GM19328 (cell line): ENCODE measurements around the gene OGT.
"Not testable (repeated sequence)": the region's sequence is repeated elsewhere in the genome, so short reads cannot be mapped to it uniquely, and the experiment has no call there.

Source experiments
- ATAC-seq: cut with Tn5 transposase; IDR thresholded peaks from one replicate; pipeline ENCODE4 v1.9.1; 2021; ENCODE audit warnings: mild to moderate bottlenecking, moderate library complexity; ENCODE audit not compliant: unreplicated experiment

OGT gene

DNA sequence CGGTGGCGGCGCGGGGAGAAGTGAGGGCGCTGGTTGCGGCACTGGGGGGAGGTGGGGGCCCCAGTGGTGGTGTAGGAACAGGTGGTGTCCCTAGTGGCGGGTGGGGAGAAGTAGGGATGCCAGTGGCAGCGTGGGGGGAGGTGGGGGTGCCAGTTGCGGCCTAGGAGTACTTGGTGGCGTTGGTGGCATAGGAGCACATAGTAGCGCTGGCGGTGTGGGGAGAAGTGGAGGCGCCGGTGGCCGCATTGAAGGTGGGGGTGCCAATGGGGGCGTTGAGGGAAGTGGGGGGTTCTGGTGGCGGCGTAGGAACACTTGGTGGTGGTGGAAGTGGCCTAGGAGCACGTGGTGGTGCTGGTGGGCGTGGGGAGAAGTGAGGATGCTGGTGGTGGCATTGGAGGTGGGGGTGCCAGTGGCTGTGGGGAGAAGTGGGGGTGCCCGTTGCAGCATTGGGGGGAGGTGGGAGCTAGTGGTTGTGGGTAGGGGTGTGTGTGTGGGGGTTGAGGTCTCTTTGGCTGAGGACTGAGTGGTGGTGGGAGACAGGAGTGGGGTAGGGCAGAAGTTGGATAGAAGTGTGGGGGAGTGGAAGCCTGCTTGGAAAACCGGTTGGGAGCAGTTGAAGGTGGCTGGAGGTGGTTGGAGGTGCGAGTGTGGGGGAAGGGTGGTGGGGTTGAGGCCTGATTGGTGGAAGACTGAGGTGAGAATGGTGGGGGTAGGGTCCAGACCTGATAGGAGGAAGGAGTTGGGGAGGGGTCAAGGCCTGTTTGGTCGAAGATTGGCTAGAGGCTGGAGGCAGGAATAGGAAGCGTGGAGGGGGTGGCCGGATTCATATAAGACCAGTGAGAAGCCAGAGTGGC lies 46.5 kb downstream of the OGT start:
- ATAC-seq, result no peak

DNA sequence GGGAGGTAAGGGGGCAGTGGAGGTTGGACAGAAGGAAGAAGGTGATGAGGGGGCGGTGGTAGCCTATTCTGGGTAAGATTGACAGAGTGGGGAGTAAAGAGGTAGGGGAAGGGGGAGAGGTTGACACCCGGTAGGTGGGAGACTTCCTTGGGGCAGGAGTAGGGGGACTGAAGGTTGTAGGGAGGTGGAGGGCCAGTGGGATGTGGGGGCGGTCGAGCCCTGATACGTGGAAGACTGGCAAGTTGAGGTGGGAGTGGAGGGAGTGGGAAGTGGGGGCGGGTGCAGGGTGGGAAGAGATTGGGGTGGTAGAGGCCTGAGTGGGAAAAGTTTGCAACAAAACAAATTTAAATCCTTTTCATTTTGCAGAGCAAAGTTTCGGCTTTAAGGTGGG lies 47.1 kb downstream of the OGT start:
- ATAC-seq, result no peak

DNA sequence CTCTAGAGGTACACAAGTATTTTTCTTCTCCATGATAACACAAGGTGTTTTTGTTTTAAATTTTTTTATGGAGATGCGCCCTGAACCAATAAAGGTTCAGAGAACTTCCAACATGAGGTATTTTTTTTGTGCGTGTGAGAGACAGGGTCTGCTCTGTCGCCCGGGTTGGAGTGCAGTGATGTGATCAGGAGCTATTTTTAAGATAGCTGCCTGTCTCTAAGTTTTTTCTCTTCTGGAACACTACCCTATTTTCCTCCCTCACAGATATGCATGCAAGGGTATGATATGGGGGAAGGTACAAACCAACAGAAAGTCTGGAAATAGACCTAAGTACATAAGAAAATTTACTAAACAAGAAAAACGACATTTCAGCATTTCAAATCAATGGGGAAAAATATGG lies 48.3 kb downstream of the OGT start:
- ATAC-seq, result no peak

DNA sequence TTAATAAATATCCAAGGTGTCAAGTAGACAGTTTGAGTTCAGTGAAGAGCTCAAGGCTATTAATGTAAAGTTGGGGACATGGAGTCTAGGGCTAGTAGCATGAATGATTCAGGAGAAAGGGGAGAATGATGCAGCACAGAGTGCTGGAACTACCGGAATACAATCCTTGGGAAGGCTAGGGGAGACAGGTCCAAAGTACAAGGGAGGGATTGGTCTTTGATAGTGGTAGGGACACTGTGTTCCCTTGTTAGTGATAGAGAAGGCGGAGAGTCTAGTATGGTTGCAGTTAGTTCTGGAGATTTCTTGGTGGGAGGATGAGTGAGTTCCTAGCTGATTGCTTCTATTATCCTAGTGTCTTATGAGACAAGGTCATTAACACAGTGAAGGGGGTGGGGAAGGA lies 54.0 kb downstream of the OGT start:
- no peak for ATAC-seq

DNA sequence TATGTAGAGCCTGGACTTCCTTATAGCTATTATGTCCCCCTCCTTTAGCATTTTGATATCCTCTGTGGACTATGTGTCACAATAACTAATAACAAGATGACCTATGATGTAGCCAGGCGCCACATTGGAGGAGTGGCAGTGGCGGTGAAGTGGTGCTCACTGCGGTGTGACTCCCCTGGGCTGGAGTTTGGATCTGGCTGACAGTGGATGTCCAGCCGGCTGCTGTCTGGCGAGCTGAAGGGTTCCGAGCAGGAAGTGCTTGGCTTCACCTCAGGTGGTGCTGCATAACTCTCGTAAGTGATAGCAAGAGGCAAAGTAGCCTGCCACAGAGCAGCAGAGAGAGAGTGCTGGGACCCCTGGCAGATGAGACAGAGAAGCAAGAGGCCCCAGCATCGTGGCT lies 60.3 kb downstream of the OGT start:
- not testable (repeated sequence) for ATAC-seq

DNA sequence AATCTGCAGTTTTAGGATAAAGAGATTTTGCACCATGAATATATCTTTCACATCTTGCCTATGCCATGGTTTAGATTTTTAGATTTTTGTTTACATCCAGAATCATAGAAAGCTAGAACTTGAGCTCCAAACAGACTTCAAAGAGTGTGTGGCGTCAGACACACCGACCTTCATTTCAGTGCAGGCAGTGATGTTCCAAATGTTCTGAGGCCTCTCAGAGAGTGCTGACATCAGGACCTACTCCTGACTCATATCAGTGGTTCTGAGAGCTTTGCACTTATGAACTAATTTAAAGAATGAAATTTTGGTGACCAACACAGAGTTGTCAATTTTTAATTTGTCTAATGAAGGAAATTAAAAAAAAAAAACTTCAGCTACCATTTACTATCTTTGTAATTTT lies 67.1 kb downstream of the OGT start:
- no peak for ATAC-seq

DNA sequence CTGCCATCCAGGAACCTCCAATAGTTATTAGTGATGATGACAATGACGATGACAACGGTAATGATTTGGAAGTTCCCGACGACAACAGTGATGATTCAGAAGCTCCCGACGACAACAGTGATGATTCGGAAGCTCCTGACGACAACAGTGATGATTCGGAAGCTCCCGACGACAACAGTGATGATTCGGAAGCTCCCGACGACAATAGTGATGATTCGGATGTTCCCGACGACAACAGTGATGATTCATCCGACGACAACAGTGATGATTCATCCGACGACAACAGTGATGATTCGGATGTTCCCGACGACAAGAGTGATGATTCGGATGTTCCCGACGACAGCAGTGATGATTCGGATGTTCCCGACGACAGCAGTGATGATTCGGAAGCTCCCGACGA lies 70.7 kb downstream of the OGT start:
- no peak for ATAC-seq

DNA sequence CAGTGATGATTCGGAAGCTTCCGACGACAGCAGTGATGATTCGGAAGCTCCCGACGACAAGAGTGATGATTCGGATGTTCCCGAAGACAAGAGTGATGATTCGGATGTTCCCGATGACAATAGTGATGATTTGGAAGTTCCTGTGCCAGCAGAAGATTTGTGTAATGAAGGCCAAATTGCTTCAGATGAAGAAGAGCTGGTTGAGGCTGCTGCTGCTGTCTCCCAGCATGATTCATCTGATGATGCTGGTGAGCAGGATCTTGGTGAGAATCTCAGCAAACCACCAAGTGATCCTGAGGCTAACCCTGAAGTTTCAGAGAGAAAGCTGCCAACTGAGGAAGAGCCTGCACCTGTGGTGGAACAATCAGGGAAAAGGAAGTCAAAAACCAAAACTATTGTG lies 71.2 kb downstream of the OGT start:
- ATAC-seq, result no peak

DNA sequence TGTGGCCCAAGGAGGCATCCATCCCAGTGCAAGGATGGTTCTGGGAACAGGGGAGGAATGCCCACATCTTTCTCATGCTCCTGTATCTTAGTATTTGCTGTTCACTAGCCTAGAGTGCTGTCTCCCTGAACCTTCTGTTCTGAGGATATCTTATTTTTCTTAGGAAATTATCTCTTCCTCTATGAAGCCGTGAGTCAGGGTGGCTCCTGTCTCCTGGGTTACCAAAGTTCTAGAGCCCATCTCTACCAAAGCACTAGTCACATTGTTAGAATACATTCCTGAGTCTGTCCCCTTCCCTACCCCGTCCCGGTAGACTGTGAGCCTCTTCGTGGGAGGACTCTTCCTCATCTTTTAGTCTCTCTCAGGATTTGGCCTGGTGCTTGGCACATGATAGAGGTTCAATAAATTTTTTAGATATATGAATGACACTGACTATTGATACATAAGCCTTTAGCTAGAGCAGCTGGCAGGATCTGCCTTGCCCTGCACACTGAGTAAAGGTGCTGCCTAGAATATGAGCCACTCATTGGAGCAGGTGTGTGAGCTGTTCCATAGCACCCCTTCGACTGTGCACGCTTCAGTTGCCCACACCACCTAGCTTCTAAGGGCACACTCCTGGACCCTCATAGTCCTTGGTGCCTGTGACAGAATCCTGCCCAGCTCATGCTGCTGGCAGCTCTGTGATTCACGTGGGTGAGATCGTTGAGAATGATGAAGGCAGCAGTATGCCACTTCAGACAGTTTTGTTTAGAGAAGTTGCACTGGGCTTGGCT lies 72.1 kb downstream of the OGT start:
- no peak for ATAC-seq

DNA sequence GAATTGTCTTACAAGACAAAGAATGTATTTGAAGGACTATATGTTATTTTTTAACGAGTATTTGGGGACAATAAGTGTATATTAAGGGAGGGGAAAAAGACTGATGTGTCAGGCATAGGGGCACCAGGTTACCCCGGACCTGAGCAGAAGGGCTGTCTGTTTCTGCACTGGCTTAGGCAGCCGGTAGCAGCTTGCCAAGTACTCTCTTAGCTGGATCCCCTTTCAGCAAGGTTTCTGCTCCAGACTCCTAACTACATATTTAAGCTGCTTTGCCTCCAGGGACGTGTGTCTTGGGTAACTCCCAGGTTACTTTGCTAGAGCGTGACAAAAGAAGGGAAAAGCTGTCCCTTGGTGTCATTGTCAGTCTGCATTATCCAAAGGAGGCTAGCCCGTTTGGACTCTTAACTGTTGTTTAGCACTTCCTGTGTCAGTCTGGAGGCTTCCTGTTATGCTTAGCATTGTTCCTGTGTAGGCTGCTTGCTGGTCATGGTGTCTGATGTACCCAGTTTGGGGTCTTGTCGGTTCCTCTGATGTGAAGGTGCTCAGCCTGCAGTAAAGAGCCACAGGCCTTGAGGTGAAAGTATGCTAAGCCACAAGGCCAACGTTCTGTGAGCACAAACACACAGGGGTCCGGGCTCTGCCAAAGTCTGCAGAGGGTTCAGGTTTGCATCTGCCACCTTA lies 73.8 kb downstream of the OGT start:
- no peak for ATAC-seq

DNA sequence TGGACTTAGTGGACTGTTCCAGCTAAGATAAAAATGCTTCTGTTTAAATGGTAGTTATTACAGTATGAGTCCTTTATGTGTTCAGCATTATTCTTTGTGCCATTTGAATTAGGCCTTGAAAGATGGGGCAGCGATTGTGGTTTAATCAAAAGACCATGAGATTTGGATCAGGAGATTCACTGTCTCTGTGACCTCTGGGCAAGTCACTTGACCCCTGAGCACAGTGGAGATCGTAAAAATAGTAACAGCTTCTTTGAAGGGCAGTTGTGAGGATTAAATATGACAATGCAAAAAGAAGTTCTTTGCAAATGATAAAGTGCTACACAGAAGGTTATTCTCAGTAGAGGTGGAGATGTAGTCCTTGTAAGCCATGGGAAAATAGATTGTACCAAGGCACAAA lies 74.6 kb downstream of the OGT start:
- no peak for ATAC-seq

DNA sequence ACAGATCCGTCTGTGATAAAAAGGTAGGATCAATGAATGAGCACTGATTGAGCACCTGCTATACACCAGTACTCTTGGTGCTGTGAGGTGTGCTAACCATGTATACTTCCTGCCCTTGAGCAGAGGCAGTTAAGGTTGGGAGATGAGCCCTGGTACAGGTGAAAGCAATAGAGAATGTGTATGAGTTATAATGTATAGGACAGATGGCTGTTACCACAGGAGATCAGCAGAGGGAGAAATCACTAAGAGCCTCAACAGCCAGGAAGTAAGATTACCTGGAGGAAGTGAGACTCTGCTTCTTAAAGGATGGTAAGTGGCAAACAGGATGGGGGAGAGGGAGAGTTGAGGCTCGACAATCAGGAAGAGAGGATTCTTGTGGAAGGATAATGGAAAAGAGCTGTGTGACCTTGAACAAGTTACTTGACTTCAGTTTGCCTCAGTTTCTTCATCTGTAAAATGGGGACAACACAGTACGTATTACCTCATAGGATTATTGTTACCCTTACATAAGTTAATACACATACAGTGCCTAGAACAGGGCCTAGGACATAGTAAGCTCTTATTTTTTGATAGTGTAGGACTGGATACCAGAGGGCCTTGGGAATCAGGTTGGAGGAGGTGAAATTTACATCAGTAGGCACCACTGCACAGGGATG lies 76.3 kb downstream of the OGT start:
- no peak for ATAC-seq

DNA sequence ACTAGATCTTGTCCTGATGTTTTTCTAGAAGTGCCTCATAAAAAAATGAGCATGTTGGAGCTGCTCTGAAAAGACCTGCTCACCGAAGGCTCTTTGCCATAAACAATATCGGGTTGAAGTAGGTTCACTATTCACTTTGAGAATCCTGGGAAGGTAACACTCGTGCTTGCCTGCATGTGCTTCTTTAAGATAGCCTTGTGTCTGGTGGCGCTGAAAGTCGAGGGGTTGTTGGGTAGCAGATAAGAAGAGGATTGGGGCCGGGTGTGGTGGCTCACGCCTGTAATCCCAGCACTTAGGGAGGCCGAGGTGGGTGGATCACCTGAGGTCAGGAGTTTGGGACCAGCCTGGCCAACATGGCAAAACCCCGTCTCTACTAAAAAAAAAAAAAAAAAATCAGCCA lies 78.8 kb downstream of the OGT start:
- ATAC-seq, result not testable (repeated sequence)

DNA sequence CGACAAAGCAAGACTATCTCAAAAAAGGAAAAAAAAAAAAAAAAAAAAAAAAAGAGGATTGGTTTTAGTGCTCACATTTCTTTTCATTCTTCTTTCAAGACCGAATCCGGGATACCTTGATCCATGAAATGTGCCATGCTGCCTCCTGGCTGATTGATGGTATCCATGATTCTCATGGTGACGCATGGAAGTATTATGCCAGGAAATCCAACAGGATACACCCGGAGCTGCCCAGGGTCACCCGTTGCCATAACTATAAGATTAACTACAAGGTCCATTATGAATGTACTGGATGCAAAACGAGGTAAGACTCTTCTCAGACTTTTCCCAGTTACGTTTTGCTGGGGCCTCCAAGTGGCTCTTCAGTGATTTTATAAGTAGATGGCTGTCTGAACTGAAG lies 79.4 kb downstream of the OGT start:
- ATAC-seq, result no peak

DNA sequence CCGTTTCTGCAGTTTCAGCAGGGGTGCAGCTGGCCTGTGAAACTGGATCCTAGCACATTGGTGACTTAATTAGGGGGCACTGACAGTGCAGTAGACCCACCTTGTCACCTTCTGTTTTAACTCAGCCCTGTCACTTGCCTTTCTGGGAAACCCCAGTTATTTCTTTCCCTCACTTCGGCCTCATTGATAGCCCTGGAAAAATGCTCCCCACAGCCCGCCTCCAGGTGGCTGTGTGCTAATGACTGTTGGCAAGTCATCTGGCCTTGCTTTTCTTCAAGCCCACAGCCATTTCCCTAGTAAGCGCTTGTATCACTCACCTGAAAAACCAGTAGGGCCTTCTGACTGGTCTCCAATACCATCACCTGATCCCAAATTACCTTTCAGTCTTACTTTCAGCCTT lies 82.2 kb downstream of the OGT start:
- no peak for ATAC-seq

DNA sequence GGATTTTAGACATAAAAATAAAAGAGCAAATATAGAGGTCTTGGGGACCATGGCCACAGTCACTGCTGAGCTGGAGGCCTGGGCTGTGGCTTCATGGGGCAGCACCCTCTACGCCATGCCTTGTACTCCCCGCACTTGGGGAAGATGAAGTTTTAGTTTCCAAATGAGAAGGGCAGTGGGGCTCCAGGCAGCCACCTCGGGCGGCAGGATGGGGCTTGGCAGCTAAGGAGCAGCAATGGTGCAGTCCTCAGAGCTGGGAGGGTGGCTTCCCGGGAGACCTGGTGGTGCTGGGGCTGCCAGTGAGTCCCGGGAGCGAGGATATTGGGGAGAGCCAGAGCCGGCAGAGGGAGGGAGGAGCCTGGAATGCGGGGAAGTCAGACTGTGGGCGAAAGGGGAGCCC lies 83.0 kb downstream of the OGT start:
- no peak for ATAC-seq

DNA sequence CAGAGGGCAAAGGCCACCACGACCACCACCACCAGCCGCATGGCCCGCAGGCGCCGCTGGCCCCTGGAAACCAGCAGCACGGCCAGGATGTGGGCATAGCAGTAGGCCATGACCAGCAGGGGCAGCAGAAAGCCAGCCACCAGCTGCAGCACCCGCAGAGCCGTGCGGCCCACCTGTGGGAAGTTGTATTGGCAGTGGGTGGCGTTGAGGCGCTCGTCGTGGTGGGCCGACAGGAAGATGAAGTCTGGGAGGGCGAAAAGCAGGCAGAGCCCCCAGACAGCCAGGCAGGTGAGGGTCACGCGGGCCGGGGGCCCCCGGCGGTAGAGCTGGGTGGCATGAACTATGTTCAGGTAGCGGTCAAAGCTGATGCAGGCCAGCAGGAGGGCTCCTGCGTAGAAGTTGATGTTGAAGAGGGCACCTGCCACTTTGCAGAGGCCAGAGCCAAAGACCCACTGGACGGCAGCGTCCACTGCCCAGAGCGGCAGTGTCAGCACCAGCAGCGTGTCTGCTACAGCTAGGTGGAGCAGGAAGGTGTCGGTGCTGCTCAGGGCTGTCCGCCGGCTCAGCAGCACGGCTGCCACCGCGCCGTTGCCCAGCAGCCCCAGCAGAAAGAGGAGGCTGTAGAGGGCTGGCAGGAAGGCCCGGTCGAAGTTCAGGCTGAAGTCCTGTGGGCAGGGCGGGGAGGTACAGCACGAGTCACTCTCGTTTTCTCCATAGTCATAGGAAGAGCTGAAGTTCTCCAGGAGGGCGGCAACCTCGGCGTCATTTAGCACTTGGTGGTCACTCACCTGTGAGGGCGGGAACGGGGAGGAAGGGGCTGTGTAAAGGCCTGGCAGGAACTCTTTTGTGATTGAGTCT lies 84.0 kb downstream of the OGT start:
- no peak for ATAC-seq

DNA sequence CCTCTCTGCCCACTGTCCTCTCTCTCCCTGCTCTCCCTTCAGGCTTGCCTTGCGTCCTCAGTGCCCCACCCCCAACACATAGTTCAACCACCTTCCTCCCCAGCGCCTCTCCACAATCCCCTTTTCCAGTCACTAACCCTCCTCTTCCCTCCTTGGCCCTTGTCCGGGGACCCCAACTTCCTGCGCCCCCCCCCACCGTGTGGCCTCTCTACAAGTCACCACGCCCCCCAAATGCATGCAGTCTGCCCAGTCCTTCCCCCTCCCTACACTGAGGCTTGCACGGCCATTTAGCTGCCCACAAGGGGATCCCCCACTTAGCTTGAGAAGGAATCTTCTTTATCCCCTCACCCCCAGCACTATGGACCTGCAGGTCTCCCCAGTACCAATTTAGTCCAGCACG lies 84.8 kb downstream of the OGT start:
- no peak for ATAC-seq

DNA sequence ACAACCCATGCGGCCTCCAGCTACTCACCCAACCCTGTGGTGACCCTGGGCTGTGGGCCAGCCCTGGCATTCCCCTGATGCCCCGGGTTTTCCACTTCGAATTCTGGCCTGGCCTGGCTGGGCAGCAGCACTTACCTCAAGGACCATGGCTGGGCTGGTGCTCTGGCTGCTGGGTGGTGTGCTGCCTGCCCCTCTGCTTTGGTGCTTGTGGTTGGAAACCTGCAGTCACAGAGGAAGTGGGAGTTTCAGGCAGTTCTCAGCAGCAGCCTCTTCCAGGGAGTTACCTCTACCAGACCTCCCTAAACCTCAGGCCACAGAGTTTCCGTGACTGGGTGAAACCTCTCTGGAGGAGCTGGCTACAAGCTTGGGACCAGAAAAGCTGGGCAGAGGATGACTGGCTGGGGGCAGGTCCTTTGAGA lies 85.4 kb downstream of the OGT start, which contains the start of gene CXCR3:
CXCR3 (minus strand) TSS at position 209 of the 419 bp plus-strand sequence; CDS start at position 147, 62 bp downstream.
- ATAC-seq, result no peak

DNA sequence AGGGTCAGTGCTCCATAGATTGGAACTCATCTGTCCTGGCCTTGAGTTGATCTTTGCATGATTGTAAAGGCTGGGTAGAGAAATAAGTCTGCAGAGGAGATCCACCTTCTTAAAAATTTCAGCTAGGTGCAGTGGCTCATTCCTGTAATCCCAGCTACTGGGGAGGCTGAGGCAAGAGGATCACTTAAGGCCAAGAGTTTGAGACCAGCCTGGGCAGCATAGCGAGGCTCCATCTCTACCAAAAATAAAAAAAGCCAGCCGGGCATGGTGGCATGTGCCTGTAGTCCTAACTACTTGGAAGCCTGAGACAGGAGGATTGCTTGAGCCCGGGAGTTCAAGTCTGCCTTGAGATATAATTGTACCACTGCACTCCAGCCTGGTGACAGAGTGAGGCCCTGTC lies 85.9 kb downstream of the OGT start:
- no peak for ATAC-seq
